ENCODE measurements around the gene HES5.

DNA sequence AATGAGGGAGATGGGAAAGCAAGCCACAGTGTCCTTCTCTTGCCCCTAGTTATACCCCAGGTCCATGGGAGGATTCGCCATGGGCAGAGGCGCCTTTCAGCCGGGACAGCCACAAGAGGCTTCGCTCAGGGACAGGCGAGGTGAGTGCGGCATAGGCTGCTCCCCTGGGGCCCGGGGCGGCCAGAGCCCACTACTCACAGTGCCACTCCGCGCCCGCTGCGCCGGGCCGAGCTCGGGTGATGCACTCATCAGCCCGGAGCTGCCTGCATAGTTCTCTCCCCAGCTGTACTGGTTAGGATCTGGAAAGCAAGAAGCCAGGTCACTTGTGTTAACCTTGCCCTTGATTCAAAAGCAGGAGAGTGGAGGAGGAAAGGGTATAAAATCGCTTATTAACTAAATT lies 12.1 kb downstream of the HES5 start:
- TF ChIP-seq EP300 (IDR thresholded peaks at IDR 0.05; ENCODE audit: borderline replicate concordance) (no peak), CEBPB (IDR thresholded peaks at IDR 0.05) (no peak), CREB1 (IDR thresholded peaks at IDR 0.05; ENCODE audit: low read depth) (no peak), MAX (IDR thresholded peaks at IDR 0.05) (no peak), TEAD4 (IDR thresholded peaks at IDR 0.05) (no peak), NFIC (IDR thresholded peaks at IDR 0.05) (no peak), TAF1 (IDR thresholded peaks at IDR 0.05; ENCODE audit: low read depth) (no peak), FOXM1 (IDR thresholded peaks at IDR 0.05; ENCODE audit: borderline replicate concordance, low read depth) (no peak), YY1 (IDR thresholded peaks at IDR 0.05; ENCODE audit: low read depth) (no peak), REST (IDR thresholded peaks at IDR 0.05; ENCODE audit: low read depth) (no peak)
- TF ChIP-seq, protein P1, sequence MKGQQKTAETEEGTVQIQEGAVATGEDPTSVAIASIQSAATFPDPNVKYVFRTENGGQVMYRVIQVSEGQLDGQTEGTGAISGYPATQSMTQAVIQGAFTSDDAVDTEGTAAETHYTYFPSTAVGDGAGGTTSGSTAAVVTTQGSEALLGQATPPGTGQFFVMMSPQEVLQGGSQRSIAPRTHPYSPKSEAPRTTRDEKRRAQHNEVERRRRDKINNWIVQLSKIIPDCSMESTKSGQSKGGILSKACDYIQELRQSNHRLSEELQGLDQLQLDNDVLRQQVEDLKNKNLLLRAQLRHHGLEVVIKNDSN (IDR thresholded peaks at IDR 0.05) = no peak
